ENCODE measurements around the gene NEK4. TPM values are rescaled to one million over a fixed set of nuclear protein-coding genes. Genes with fewer than 3 reads are reported as not detected.
A peak's percentile ranks its signal among the peaks of the same experiment; 100 is the strongest.

The NEK4 gene
- total and polyA plus RNA-seq, 9 donors: 8.4 to 14.9 (median 10.5) TPM

- peaks cover 8% of the 10 kb centered on the region for H3K4me1 ChIP-seq (ENCODE audit: control insufficient read depth, insufficient read depth, low read length)
- no peak for DNase-seq
- peaks cover 2% of the 10 kb centered on the region for H3K36me3 ChIP-seq (ENCODE audit: control insufficient read depth, insufficient read depth, low read length)
- 90% methylated on average over 4 of the region's 10 CpGs for WGBS (ENCODE audit: insufficient coverage)
- H3K27me3 ChIP-seq (ENCODE audit: control insufficient read depth, insufficient read depth, low read length): no peaks in the 10 kb centered on the region
- no peak overlapping the region for H3K27ac ChIP-seq (ENCODE audit: low read length)
- H3K4me3 ChIP-seq (ENCODE audit: low read length): no peak overlapping the region
- no peaks in the 10 kb centered on the region for H3K9me3 ChIP-seq (replicated peaks; ENCODE audit: control insufficient read depth, low read depth, low read length)
Observed at GRCh38 chr3:52771702-52772101, 962 bp upstream of the NEK4 start.

GRCh38 chr3:52771334-52771681 is 568 bp upstream of the NEK4 start:
- Histone ChIP-seq H3K27me3 (ENCODE audit: control insufficient read depth, insufficient read depth, low read length) (no peaks in the 10 kb centered on the region), H3K9me3 (replicated peaks; ENCODE audit: control insufficient read depth, low read depth, low read length) (no peaks in the 10 kb centered on the region), H3K4me3 (ENCODE audit: low read length) (peak overlapping the region; percentile 76), H3K4me1 (ENCODE audit: control insufficient read depth, insufficient read depth, low read length) (peaks cover 8% of the 10 kb centered on the region), H3K27ac (ENCODE audit: low read length) (peak overlapping the region; percentile 69), H3K36me3 (ENCODE audit: control insufficient read depth, insufficient read depth, low read length) (peaks cover 2% of the 10 kb centered on the region)
- DNase-seq: peak; percentile 17
- 37% methylated on average over 3 of the region's 5 CpGs for WGBS (ENCODE audit: insufficient coverage)

GRCh38 chr3:52769786-52770455 is 819 bp downstream of the NEK4 start:
- 20% methylated on average over 9 of the region's 13 CpGs for WGBS (ENCODE audit: insufficient coverage)
- Histone ChIP-seq H3K27me3 (ENCODE audit: control insufficient read depth, insufficient read depth, low read length) (no peaks in the 10 kb centered on the region), H3K9me3 (replicated peaks; ENCODE audit: control insufficient read depth, low read depth, low read length) (no peaks in the 10 kb centered on the region), H3K4me3 (ENCODE audit: low read length) (peak overlapping the region; percentile 76), H3K36me3 (ENCODE audit: control insufficient read depth, insufficient read depth, low read length) (peaks cover 9% of the 10 kb centered on the region), H3K4me1 (ENCODE audit: control insufficient read depth, insufficient read depth, low read length) (peaks cover 8% of the 10 kb centered on the region), H3K27ac (ENCODE audit: low read length) (no peak overlapping the region)
- DNase-seq: no peak

GRCh38 chr3:52763466-52763865 is 7.3 kb downstream of the NEK4 start:
- no peaks in the 10 kb centered on the region for H3K27me3 ChIP-seq (ENCODE audit: control insufficient read depth, insufficient read depth, low read length)
- WGBS (ENCODE audit: insufficient coverage): no CpG with 5 or more reads among the region's 2 CpGs
- peaks cover 28% of the 10 kb centered on the region for H3K36me3 ChIP-seq (ENCODE audit: control insufficient read depth, insufficient read depth, low read length)
- no peak for DNase-seq
- no peak overlapping the region for H3K27ac ChIP-seq (ENCODE audit: low read length)
- no peaks in the 10 kb centered on the region for H3K9me3 ChIP-seq (replicated peaks; ENCODE audit: control insufficient read depth, low read depth, low read length)
- no peak overlapping the region for H3K4me3 ChIP-seq (ENCODE audit: low read length)
- no peaks in the 10 kb centered on the region for H3K4me1 ChIP-seq (ENCODE audit: control insufficient read depth, insufficient read depth, low read length)

GRCh38 chr3:52756141-52756540 is 14.6 kb downstream of the NEK4 start:
- H3K9me3 ChIP-seq (replicated peaks; ENCODE audit: control insufficient read depth, low read depth, low read length): no peaks in the 10 kb centered on the region
- no peaks in the 10 kb centered on the region for H3K27me3 ChIP-seq (ENCODE audit: control insufficient read depth, insufficient read depth, low read length)
- no peak for DNase-seq
- no peak overlapping the region for H3K27ac ChIP-seq (ENCODE audit: low read length)
- H3K4me1 ChIP-seq (ENCODE audit: control insufficient read depth, insufficient read depth, low read length): no peaks in the 10 kb centered on the region
- no peak overlapping the region for H3K4me3 ChIP-seq (ENCODE audit: low read length)
- H3K36me3 ChIP-seq (ENCODE audit: control insufficient read depth, insufficient read depth, low read length): peaks cover 17% of the 10 kb centered on the region
- WGBS (ENCODE audit: insufficient coverage): no CpG with 5 or more reads among the region's 1 CpG

GRCh38 chr3:52754373-52754772 is 16.4 kb downstream of the NEK4 start:
- no peak for DNase-seq
- 93% methylated on average over 3 of the region's 4 CpGs for WGBS (ENCODE audit: insufficient coverage)
- H3K27ac ChIP-seq (ENCODE audit: low read length): no peak overlapping the region
- H3K9me3 ChIP-seq (replicated peaks; ENCODE audit: control insufficient read depth, low read depth, low read length): no peaks in the 10 kb centered on the region
- no peaks in the 10 kb centered on the region for H3K4me1 ChIP-seq (ENCODE audit: control insufficient read depth, insufficient read depth, low read length)
- no peaks in the 10 kb centered on the region for H3K27me3 ChIP-seq (ENCODE audit: control insufficient read depth, insufficient read depth, low read length)
- peaks cover 27% of the 10 kb centered on the region for H3K36me3 ChIP-seq (ENCODE audit: control insufficient read depth, insufficient read depth, low read length)
- H3K4me3 ChIP-seq (ENCODE audit: low read length): no peak overlapping the region

- peaks cover 31% of the 10 kb centered on the region for H3K36me3 ChIP-seq (ENCODE audit: control insufficient read depth, insufficient read depth, low read length)
- no peaks in the 10 kb centered on the region for H3K9me3 ChIP-seq (replicated peaks; ENCODE audit: control insufficient read depth, low read depth, low read length)
- H3K4me3 ChIP-seq (ENCODE audit: low read length): no peak overlapping the region
- peak; percentile 35 for DNase-seq
- H3K4me1 ChIP-seq (ENCODE audit: control insufficient read depth, insufficient read depth, low read length): no peaks in the 10 kb centered on the region
- H3K27me3 ChIP-seq (ENCODE audit: control insufficient read depth, insufficient read depth, low read length): no peaks in the 10 kb centered on the region
- WGBS (ENCODE audit: insufficient coverage): 92% methylated on average over 2 of the region's 3 CpGs
- no peak overlapping the region for H3K27ac ChIP-seq (ENCODE audit: low read length)
Observed at GRCh38 chr3:52752045-52752660, 18.6 kb downstream of the NEK4 start.

GRCh38 chr3:52743721-52744120 is 27.0 kb downstream of the NEK4 start:
- no peaks in the 10 kb centered on the region for H3K4me1 ChIP-seq (ENCODE audit: control insufficient read depth, insufficient read depth, low read length)
- H3K27ac ChIP-seq (ENCODE audit: low read length): no peak overlapping the region
- no peaks in the 10 kb centered on the region for H3K27me3 ChIP-seq (ENCODE audit: control insufficient read depth, insufficient read depth, low read length)
- no CpG with 5 or more reads among the region's 2 CpGs for WGBS (ENCODE audit: insufficient coverage)
- no peak for DNase-seq
- no peak overlapping the region for H3K4me3 ChIP-seq (ENCODE audit: low read length)
- H3K36me3 ChIP-seq (ENCODE audit: control insufficient read depth, insufficient read depth, low read length): peaks cover 48% of the 10 kb centered on the region
- no peaks in the 10 kb centered on the region for H3K9me3 ChIP-seq (replicated peaks; ENCODE audit: control insufficient read depth, low read depth, low read length)

GRCh38 chr3:52743152-52743551 is 27.6 kb downstream of the NEK4 start:
- Histone ChIP-seq H3K4me1 (ENCODE audit: control insufficient read depth, insufficient read depth, low read length) (no peaks in the 10 kb centered on the region), H3K9me3 (replicated peaks; ENCODE audit: control insufficient read depth, low read depth, low read length) (no peaks in the 10 kb centered on the region), H3K27me3 (ENCODE audit: control insufficient read depth, insufficient read depth, low read length) (no peaks in the 10 kb centered on the region), H3K36me3 (ENCODE audit: control insufficient read depth, insufficient read depth, low read length) (peaks cover 50% of the 10 kb centered on the region), H3K27ac (ENCODE audit: low read length) (no peak overlapping the region), H3K4me3 (ENCODE audit: low read length) (no peak overlapping the region)
- 91% methylated on average over 4 of the region's 5 CpGs for WGBS (ENCODE audit: insufficient coverage)
- no peak for DNase-seq

GRCh38 chr3:52742418-52743041 is 28.2 kb downstream of the NEK4 start:
- H3K4me3 ChIP-seq (ENCODE audit: low read length): no peak overlapping the region
- peak; percentile 37 for DNase-seq
- H3K36me3 ChIP-seq (ENCODE audit: control insufficient read depth, insufficient read depth, low read length): peaks cover 52% of the 10 kb centered on the region
- H3K4me1 ChIP-seq (ENCODE audit: control insufficient read depth, insufficient read depth, low read length): no peaks in the 10 kb centered on the region
- H3K27ac ChIP-seq (ENCODE audit: low read length): no peak overlapping the region
- 93% methylated on average over 2 of the region's 3 CpGs for WGBS (ENCODE audit: insufficient coverage)
- H3K27me3 ChIP-seq (ENCODE audit: control insufficient read depth, insufficient read depth, low read length): no peaks in the 10 kb centered on the region
- H3K9me3 ChIP-seq (replicated peaks; ENCODE audit: control insufficient read depth, low read depth, low read length): no peaks in the 10 kb centered on the region
